Stimulated activated memory B cell treated with anti-CD40 and anti-IgM and Interleukin-4, amounts not matched to agents 10 μg/mL and 1 μg/mL and 100 μg/mL, for 72 hours (primary cell): ENCODE measurements around the gene ERMP1.
"Not testable (repeated sequence)": the region's sequence is repeated elsewhere in the genome, so short reads cannot be mapped to it uniquely, and the experiment has no call there.

Experiments used
- ATAC-seq: fragments of 150-1000 bp; cut with Tn5 transposase; 2 replicates; pipeline ENCODE4 v1.10.0; 2021
- H3K27ac Mint-ChIP-seq: one replicate; pipeline ENCODE4 v1.8.0; 2022; ENCODE audit warnings: mild to moderate bottlenecking, mixed read lengths
- H3K27me3 Mint-ChIP-seq: one replicate; pipeline ENCODE4 v1.8.0; 2022; ENCODE audit warnings: mixed read lengths
- H3K36me3 Mint-ChIP-seq: one replicate; pipeline ENCODE4 v1.8.0; 2022; ENCODE audit warnings: mixed read lengths
- H3K4me1 Mint-ChIP-seq: one replicate; pipeline ENCODE4 v1.8.0; 2022; ENCODE audit warnings: mixed read lengths
- H3K4me3 Mint-ChIP-seq: one replicate; pipeline ENCODE4 v1.8.0; 2022; ENCODE audit warnings: mild to moderate bottlenecking, moderate library complexity, mixed read lengths
- H3K9me3 Mint-ChIP-seq: one replicate; pipeline ENCODE4 v1.8.0; 2022; ENCODE audit warnings: mixed read lengths

Gene ERMP1

GRCh38 chr9:5832538-5833529 lies at the start of gene ERMP1:
ERMP1 (minus strand) TSS chr9:5833117; CDS start chr9:5833027, 90 bp downstream.
- H3K36me3 Mint-ChIP-seq = no peaks in the 10 kb centered on the region
- peak; percentile 95 for ATAC-seq
- no peaks in the 10 kb centered on the region for H3K27me3 Mint-ChIP-seq
- H3K4me3 Mint-ChIP-seq = peak within 1 kb of the TSS; percentile 94
- peak within 1 kb of the TSS; percentile 89 for H3K27ac Mint-ChIP-seq
- H3K4me1 Mint-ChIP-seq = peaks cover 38% of the 10 kb centered on the region
- H3K9me3 Mint-ChIP-seq = no peaks in the 10 kb centered on the region

GRCh38 chr9:5882244-5883012 lies 49.5 kb upstream of the ERMP1 start:
- H3K36me3 Mint-ChIP-seq, H3K4me1 Mint-ChIP-seq, H3K27ac Mint-ChIP-seq, ATAC-seq, H3K9me3 Mint-ChIP-seq, H3K27me3 Mint-ChIP-seq, H3K4me3 Mint-ChIP-seq: not testable (repeated sequence)

- H3K9me3 Mint-ChIP-seq = peaks cover 3% of the 10 kb centered on the region
- no peak overlapping the region for H3K4me3 Mint-ChIP-seq
- no peak for ATAC-seq
- H3K36me3 Mint-ChIP-seq = peaks cover 13% of the 10 kb centered on the region
- no peak overlapping the region for H3K27ac Mint-ChIP-seq
- H3K27me3 Mint-ChIP-seq = no peaks in the 10 kb centered on the region
- H3K4me1 Mint-ChIP-seq = peaks cover 16% of the 10 kb centered on the region
These were observed 46.7 kb upstream of the ERMP1 start for GRCh38 chr9:5879419-5880181.

GRCh38 chr9:5876711-5877110 lies 43.8 kb upstream of the ERMP1 start:
- H3K4me3 Mint-ChIP-seq = no peak overlapping the region
- H3K9me3 Mint-ChIP-seq = peaks cover 3% of the 10 kb centered on the region
- no peak for ATAC-seq
- peaks cover 16% of the 10 kb centered on the region for H3K4me1 Mint-ChIP-seq
- H3K27ac Mint-ChIP-seq = no peak overlapping the region
- H3K27me3 Mint-ChIP-seq = no peaks in the 10 kb centered on the region
- peaks cover 31% of the 10 kb centered on the region for H3K36me3 Mint-ChIP-seq

- Mint-ChIP-seq H3K4me1 (peaks cover 16% of the 10 kb centered on the region), H3K9me3 (peaks cover 3% of the 10 kb centered on the region), H3K4me3 (no peak overlapping the region), H3K27ac (no peak overlapping the region), H3K27me3 (no peaks in the 10 kb centered on the region), H3K36me3 (peaks cover 25% of the 10 kb centered on the region)
- peak; percentile 43 for ATAC-seq
These were observed 43.1 kb upstream of the ERMP1 start for GRCh38 chr9:5876026-5876425.

GRCh38 chr9:5874048-5874447 lies 41.1 kb upstream of the ERMP1 start:
- no peak overlapping the region for H3K4me3 Mint-ChIP-seq
- H3K27ac Mint-ChIP-seq = no peak overlapping the region
- peaks cover 25% of the 10 kb centered on the region for H3K36me3 Mint-ChIP-seq
- H3K9me3 Mint-ChIP-seq = peaks cover 3% of the 10 kb centered on the region
- H3K27me3 Mint-ChIP-seq = no peaks in the 10 kb centered on the region
- H3K4me1 Mint-ChIP-seq = peaks cover 16% of the 10 kb centered on the region
- ATAC-seq = no peak

- ATAC-seq = no peak
- no peak overlapping the region for H3K27ac Mint-ChIP-seq
These were observed 40.5 kb upstream of the ERMP1 start for GRCh38 chr9:5873439-5873838.

GRCh38 chr9:5872511-5872910 lies 39.6 kb upstream of the ERMP1 start:
- Mint-ChIP-seq H3K27ac (no peak overlapping the region), H3K4me3 (no peak overlapping the region), H3K27me3 (no peaks in the 10 kb centered on the region), H3K9me3 (peaks cover 3% of the 10 kb centered on the region), H3K36me3 (peaks cover 31% of the 10 kb centered on the region), H3K4me1 (peaks cover 16% of the 10 kb centered on the region)
- no peak for ATAC-seq

More at GRCh38 chr9:5873439-5873838, 40.5 kb upstream of the ERMP1 start:
- Mint-ChIP-seq H3K36me3 (peaks cover 25% of the 10 kb centered on the region), H3K4me1 (peaks cover 16% of the 10 kb centered on the region), H3K9me3 (peaks cover 3% of the 10 kb centered on the region), H3K4me3 (no peak overlapping the region), H3K27me3 (no peaks in the 10 kb centered on the region)

GRCh38 chr9:5871785-5872184 lies 38.9 kb upstream of the ERMP1 start:
- peaks cover 16% of the 10 kb centered on the region for H3K4me1 Mint-ChIP-seq
- peaks cover 36% of the 10 kb centered on the region for H3K36me3 Mint-ChIP-seq
- peaks cover 3% of the 10 kb centered on the region for H3K9me3 Mint-ChIP-seq
- ATAC-seq = no peak
- H3K27ac Mint-ChIP-seq = no peak overlapping the region
- no peak overlapping the region for H3K4me3 Mint-ChIP-seq
- no peaks in the 10 kb centered on the region for H3K27me3 Mint-ChIP-seq

GRCh38 chr9:5870691-5871090 lies 37.8 kb upstream of the ERMP1 start:
- H3K27ac Mint-ChIP-seq = no peak overlapping the region

GRCh38 chr9:5870020-5870339 lies 37.1 kb upstream of the ERMP1 start:
- Mint-ChIP-seq H3K27me3 (no peaks in the 10 kb centered on the region), H3K9me3 (no peaks in the 10 kb centered on the region), H3K27ac (no peak overlapping the region), H3K36me3 (peaks cover 32% of the 10 kb centered on the region), H3K4me3 (no peak overlapping the region), H3K4me1 (peaks cover 3% of the 10 kb centered on the region)
- ATAC-seq = no peak

More at GRCh38 chr9:5870691-5871090, 37.8 kb upstream of the ERMP1 start:
- Mint-ChIP-seq H3K36me3 (peaks cover 32% of the 10 kb centered on the region), H3K4me1 (peaks cover 10% of the 10 kb centered on the region), H3K27me3 (no peaks in the 10 kb centered on the region), H3K9me3 (no peaks in the 10 kb centered on the region), H3K4me3 (no peak overlapping the region)
- no peak for ATAC-seq

GRCh38 chr9:5869315-5870019 lies 36.5 kb upstream of the ERMP1 start:
- Mint-ChIP-seq H3K36me3 (peaks cover 32% of the 10 kb centered on the region), H3K4me3 (no peak overlapping the region), H3K9me3 (no peaks in the 10 kb centered on the region), H3K27me3 (no peaks in the 10 kb centered on the region), H3K4me1 (no peaks in the 10 kb centered on the region), H3K27ac (no peak overlapping the region)
- no peak for ATAC-seq

GRCh38 chr9:5868235-5868634 lies 35.3 kb upstream of the ERMP1 start:
- peaks cover 24% of the 10 kb centered on the region for H3K36me3 Mint-ChIP-seq
- no peaks in the 10 kb centered on the region for H3K27me3 Mint-ChIP-seq
- no peaks in the 10 kb centered on the region for H3K4me1 Mint-ChIP-seq
- no peak overlapping the region for H3K4me3 Mint-ChIP-seq
- H3K27ac Mint-ChIP-seq = no peak overlapping the region
- H3K9me3 Mint-ChIP-seq = no peaks in the 10 kb centered on the region
- no peak for ATAC-seq

GRCh38 chr9:5866685-5867084 lies 33.8 kb upstream of the ERMP1 start:
- H3K27me3 Mint-ChIP-seq = no peaks in the 10 kb centered on the region
- peaks cover 14% of the 10 kb centered on the region for H3K36me3 Mint-ChIP-seq
- H3K9me3 Mint-ChIP-seq = no peaks in the 10 kb centered on the region
- H3K4me1 Mint-ChIP-seq = no peaks in the 10 kb centered on the region
- H3K27ac Mint-ChIP-seq = no peak overlapping the region
- H3K4me3 Mint-ChIP-seq = no peak overlapping the region
- no peak for ATAC-seq
